ENCODE data around the gene ECE2.

ECE2 gene

DNA sequence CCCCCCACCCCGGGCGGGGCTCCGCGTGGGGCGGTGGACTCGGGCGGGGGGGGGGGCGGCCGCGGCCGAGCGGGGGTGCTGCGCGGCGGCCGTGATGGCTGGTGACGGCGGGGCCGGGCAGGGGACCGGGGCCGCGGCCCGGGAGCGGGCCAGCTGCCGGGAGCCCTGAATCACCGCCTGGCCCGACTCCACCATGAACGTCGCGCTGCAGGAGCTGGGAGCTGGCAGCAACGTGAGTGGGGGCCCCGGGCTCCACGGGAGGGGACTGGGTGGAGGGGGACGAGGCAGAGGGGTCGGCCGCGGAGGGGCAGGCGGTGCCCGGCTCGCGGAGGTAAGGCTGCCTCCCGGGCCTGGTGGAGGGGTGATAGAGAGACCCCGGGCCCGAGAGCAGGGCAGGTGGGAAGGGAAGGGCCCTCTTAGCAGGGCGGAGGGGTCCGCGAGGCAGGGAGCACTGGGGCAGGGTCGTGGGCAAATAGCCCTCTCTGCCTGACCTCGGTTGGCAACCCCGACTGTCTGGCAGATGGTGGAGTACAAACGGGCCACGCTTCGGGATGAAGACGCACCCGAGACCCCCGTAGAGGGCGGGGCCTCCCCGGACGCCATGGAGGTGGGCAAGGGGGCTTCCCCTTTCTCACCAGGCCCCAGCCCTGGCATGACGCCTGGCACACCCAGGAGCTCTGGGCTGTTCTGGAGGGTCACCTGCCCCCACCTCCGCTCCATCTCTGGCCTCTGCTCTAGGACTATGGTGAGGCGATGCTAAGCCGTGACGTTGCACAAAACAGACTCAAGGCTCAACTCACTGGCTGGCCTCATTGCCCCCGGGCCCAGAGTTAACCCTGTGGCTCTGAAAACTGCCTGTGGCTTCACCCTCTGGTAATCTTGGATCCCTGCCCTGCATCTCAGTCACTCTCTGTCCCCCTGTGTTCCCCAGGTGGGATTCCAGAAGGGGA lies at the start of gene ECE2:
TSS of gene ECE2 (plus strand) at position 62 of the 950 bp plus-strand sequence. CDS start at position 194, 132 bp downstream.
- DNase-seq = no peak

GRCh38 chr3:184227481-184227935 lies 48.3 kb upstream of the ECE2 start:
- no peak for DNase-seq

DNA sequence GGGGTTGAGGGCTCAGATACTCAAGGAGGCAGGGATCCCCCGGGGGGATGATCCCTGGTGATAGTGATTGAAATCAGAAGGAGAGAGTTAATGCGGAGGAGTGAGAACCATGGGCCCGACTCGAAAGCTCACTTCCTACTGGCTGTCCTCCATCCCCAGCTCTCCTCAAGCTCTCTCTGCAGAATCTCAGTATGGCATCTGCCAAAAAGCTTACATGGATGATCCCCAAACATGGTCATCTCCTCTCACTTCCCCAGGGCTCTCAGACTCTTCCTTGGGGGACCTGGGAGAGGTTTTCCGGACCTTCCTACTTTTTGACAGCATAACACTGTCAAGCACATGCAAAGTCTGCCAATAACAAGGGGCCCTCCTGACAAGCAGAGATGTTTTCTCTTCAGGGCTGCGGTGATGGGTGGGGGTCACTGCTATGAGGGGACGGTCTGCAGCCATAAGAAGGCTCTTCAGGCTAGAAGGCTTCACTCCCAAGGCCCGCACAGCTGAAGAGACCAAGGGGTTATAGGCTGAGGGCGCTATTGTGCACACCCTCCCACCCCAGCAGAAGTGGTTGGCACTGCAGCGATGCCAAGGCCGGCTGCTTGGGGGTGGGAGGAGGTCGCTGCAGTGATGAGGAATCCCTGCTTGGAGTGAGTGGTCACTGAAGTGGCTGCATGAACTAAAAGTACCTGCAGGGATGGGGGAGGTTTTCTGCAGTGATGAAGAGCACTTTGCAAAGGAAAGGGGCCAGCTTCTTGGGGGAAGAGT lies 47.3 kb upstream of the ECE2 start:
- DNase-seq = no peak

GRCh38 chr3:184229394-184230080 lies 46.3 kb upstream of the ECE2 start, which contains the start of gene VWA5B2:
Gene VWA5B2, plus strand, starts transcription at chr3:184229585. Its CDS starts 944 bp downstream, at chr3:184230529.
- no peak for DNase-seq

DNA sequence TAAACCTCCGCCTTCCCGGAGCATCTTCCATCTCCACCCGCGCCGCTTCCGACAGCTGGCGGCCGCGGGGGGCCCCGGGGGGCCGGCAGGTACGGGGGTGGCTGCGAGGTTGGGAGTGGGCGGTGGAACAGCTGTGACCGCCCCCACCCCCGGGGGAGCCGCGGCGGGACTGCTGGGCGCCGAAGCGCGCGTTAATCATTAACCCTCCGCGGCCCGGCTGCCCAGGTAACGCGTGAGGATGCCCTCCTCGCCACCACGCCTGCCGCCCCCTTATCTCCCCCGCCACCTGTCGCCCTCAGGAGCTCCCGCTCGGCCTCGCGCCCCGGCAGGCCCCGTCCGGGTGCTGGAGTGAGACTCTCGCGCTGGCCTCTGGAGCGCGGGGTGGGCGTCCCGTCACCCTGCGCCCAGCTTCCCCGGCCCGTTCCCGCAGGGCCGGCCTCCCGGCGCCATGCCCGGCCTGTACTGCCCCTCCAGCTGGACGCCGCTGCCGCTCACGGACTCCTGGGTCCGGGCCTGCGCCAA lies 45.7 kb upstream of the ECE2 start:
- DNase-seq = no peak

DNA sequence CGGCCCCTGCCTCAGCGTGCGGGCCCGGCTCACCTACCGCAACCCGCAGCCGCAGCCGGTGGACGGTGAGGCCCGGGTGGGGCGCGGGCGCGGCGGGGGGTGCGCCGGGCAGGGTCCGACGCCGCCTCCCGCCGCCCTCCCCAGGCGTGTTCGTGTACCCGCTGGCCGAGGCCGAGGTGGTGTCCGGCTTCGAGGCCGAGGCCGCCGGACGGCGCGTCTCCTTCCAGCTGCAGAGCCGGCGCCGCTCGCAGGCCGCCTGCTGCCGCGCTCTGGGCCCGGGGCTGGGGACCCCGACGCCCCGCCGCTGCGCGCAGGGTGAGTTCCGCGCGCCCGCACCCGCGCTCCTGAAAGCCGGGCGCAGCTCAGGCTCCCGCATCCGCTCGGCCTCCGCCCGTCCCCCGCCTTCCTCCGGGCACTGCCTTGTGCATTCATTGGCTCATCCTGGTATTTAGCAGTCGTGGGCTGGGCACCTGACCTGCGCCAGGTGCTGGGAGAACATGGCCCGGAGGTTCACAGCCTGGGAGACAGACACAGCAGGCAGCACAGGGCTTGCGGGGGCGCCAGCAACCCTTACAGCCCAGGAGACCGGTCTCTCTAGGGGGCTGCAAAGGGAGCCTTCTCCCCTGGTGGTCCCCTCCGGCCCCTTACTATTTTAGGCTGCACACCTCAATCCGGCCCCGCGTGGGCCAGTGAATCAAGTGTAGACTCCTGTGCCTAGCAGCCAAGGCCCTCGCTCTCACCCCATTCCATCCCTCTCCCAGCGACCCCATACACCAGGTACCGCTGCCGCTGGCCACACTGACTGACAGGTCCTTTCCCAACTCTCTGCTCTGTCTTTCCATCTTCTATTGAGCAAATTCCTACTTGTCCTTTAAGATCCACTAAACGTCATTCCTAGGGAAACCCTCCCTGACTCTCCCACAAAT lies 45.0 kb upstream of the ECE2 start:
- no peak for DNase-seq

- DNase-seq = no peak
Measured at GRCh38 chr3:184231671-184232070, 44.2 kb upstream of the ECE2 start.

DNA sequence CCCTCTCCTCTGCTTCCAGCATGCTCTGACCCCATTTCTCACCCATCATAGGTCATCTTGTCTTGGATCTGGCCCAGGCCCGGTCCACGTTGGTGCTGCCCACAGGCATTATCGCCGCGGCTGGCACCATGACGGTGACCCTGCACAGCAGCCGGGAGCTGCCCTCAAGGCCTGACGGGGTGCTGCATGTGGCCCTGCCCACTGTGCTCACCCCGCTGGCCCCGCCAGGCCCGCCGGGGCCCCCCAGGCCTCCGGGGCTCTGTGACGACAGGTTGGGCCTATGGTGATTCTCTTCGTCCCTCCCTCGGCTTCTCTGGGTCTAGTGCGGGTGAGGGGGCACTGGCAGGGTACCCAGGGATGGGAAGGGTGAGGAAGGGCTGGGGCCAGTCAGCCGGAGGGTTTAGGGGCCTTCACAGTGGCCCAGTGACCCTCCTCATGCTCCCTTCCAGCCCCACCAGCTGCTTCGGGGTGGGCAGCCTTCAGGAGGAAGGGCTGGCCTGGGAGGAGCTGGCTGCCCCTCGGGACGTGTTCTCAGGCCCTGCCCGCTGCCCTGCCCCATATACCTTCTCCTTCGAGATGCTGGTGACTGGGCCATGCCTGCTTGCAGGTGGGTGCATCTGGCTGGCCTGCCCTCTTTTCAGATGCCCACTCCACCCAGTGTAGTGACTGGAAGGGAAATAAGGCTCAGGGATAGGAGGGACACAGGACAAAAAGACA lies 42.5 kb upstream of the ECE2 start:
- DNase-seq = no peak

DNA sequence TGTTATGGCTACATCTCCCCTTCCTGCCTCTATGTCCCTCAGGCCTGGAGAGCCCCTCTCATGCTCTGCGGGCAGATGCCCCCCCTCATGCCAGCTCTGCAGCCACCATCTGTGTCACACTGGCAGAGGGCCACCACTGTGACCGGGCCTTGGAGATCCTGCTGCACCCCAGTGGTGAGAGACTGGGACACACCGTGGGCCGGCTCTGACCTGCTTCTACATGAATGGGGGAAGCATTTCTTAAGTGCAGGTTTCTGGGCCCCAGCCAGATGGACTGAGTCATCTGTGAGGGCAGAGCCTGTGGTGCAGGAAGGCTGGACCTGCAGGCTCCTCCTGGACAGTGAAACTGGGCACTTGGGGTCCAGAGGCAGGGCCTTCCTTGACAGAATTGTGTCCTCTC lies 41.6 kb upstream of the ECE2 start:
- DNase-seq = no peak

DNA sequence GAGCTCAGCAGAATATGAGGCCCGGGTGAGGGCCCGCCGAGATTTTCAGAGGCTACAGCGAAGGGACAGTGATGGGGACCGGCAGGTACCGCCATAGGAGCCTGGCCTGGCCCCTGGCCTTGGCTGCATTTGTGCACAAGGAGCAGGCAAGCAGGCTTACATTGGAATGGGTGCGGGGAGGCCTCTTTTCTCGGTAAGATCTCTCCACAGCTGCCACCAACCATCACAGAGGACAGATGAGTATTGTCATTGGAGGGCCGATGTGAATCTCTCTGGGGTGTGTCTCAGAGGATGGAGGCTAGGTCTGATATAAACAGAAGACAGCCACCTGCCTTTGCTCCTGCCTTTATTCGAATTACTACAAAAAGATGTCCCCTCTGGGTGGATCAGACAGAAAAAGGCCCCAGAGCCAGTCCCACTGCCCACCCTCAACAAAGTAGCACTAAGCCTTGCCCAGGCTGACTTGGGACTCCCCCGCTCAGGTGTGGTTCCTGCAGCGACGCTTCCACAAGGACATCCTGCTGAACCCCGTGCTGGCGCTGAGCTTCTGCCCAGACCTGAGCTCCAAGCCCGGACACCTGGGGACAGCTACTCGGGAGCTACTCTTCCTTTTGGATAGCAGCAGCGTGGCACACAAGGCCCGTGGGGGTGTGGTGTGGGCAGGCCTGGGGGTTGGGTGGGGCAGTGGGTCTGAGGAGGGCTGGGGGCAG lies 41.0 kb upstream of the ECE2 start:
- DNase-seq = no peak

GRCh38 chr3:184235381-184236032 lies 40.3 kb upstream of the ECE2 start:
- no peak for DNase-seq

GRCh38 chr3:184236033-184236410 lies 39.8 kb upstream of the ECE2 start:
- no peak for DNase-seq

DNA sequence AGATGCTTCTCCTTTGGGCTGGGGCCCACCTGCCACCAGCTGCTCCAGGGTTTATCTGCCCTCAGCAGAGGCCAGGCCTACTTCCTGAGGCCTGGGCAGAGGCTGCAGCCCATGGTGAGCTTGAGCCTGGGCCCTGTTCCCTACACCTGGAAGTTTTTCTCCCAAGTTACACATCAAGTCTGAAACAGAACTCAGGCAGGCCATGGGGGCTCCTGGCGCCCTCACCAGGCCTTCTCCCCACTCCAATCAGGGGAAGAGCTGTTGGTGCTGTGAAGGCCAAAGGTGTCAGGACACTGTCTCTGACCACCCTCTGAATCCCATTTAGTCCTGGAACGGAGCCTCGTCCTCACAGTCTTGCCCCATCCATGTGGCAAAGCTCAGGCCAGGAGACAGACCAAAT lies 39.2 kb upstream of the ECE2 start:
- DNase-seq = no peak

DNA sequence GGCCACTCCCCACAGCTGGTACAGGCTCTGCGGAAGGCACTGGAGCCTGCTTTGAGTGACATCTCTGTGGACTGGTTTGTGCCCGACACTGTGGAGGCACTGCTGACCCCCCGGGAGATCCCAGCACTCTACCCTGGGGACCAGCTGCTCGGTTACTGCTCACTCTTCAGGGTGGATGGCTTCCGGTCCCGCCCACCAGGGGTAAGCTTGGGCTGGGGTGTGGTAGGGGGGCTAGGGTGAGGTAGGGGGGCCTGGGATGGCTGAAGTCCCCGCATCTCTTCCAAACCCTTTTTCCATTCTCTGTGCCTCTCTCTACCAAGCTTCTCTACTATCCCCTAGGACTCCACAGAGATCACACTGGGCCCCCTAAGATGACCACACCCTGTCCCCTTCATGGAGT lies 38.6 kb upstream of the ECE2 start:
- no peak for DNase-seq

DNA sequence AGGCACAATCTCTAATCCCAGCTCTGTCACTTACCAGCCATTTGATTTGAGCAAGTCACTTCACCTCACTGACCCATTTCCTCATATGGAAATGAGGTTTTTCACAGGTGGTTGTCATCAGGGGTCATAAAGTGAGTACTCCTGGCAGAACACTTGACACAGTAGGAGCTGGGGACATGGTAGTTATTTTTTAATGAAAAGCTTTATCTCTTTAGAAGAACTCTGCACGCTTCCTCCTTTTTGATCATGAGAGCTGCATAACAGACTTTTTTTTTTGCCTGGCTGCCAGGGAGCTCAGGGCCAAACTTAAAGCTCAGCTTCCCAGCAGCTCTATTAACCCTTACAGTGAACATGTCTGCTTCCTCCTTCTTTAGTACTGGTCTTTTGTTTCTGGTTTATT lies 38.0 kb upstream of the ECE2 start:
- no peak for DNase-seq

GRCh38 chr3:184238246-184238818 lies 37.5 kb upstream of the ECE2 start:
- DNase-seq = no peak

GRCh38 chr3:184239221-184239620 lies 36.6 kb upstream of the ECE2 start:
- DNase-seq = no peak

GRCh38 chr3:184239708-184240107 lies 36.1 kb upstream of the ECE2 start:
- DNase-seq = no peak

DNA sequence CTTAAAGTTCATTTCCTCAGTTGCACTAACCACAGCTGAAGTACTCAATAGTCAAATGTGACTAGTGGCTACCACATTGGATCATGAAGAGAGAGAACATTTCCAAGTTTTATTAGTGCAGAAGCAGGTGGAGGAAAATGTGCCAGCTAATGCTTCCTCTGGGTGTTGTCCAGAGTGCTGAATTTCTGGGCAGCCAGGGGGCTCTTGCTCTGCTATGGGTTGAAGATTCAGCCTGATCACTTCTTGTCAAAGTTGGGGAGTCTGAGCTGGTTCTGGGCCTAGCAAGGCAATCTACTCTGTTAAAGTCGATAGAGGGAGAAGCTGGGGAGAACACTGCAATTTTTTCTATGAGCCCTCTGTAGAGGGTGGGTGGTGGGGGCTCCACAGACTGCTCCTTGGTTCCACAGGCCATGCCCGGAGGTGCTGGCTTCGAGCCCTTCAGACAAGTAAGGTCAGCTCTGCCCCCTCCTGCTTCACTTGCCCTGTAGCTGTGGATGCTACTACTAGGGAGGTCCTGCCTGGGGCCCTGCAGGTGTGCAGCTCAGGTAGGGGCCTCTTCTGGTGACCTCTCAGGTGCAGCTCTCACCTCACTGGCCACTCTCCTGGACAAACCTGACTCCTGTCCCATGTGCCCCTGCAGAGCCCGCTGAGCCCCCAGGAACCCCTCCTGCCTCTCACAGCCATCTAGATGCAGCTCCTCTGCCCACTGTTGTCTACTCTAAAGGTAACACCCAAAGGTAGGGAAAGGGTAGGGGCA lies 35.3 kb upstream of the ECE2 start:
- DNase-seq = no peak
